GM12878 (cell line): ENCODE data around the gene MIOS. TPM values are rescaled to one million over a fixed set of nuclear protein-coding genes. Genes with fewer than 3 reads are reported as not detected.

Experiments
- ATAC-seq: fragments of 200-7000 bp; cut with Tn5 transposase; 3 replicates; pipeline ENCODE4 v1.9.1; 2020; ENCODE audit warnings: mild to moderate bottlenecking, moderate library complexity
- BruUV-seq: library from RNA; stranded (reverse); fragments of 400-500 nt; replicated peaks from 2 replicates; lab custom pipeline; 2021; lab: Mats Ljungman, UMichigan
- CTCF ChIA-PET: fragments of 300-600 bp; sonication (Branson Sonifier 250); formaldehyde crosslinking; extraction: SDS; loops from one replicate; lab custom pipeline; 2021; ENCODE audit warnings: inconsistent platforms; lab: Yijun Ruan, JAX
- POLR2A ChIA-PET: fragments of 350-600 bp; formaldehyde crosslinking; extraction: SDS; loops from one replicate; lab custom pipeline; 2021; ENCODE audit warnings: inconsistent platforms; lab: Charles Lee
- RAD21 ChIA-PET: fragments of 300-600 bp; sonication (Branson Sonifier 250); formaldehyde crosslinking; loops from one replicate; lab custom pipeline; 2023; ENCODE audit warnings: antibody characterized with exemption; ENCODE audit not compliant: unreplicated experiment; lab: Charles Lee
- SMC1A ChIA-PET: fragments of 300-600 bp; sonication (Branson Sonifier 250); formaldehyde crosslinking; loops from one replicate; lab custom pipeline; 2023; ENCODE audit not compliant: unreplicated experiment, uncharacterized antibody; lab: Charles Lee
- DNase-seq: peaks from one replicate; pipeline ENCODE4 v3.0.0-alpha.2; 2011; ENCODE audit warnings: low read depth, low spot score
- FAIRE-seq: peaks from 3 replicates; lab custom pipeline; 2011; peaks lifted over from hg19 to GRCh38; lab: Jason Lieb, UNC
- H2AFZ ChIP-seq: 2 replicates; pipeline ENCODE4 v1.6.0; 2011; ENCODE audit warnings: low read depth, low read length, control low read depth; ENCODE audit not compliant: control insufficient read depth
- H3K27ac ChIP-seq: 2 replicates; pipeline ENCODE4 v1.5.1; 2011; ENCODE audit warnings: control low read depth; ENCODE audit not compliant: control insufficient read depth, insufficient read depth
- H3K27me3 ChIP-seq, 2 experiments: replicated peaks in 1 of 2; 2 replicates each; pipeline versions ENCODE4 v1.6.0 to v1.6.1; 2011; ENCODE audit warnings: low read length in 1 of 2; ENCODE audit not compliant: control insufficient read depth in 2 of 2, insufficient read depth in 2 of 2
- H3K36me3 ChIP-seq, 2 experiments: 2 replicates each; pipeline ENCODE4 v1.5.1; 2011; ENCODE audit warnings: low read length in 1 of 2; ENCODE audit not compliant: control insufficient read depth in 2 of 2, insufficient read depth in 2 of 2
- H3K4me1 ChIP-seq: 2 replicates; pipeline ENCODE4 v1.6.1; 2011; ENCODE audit warnings: mild to moderate bottlenecking, low read length, moderate library complexity, mixed read lengths; ENCODE audit not compliant: control insufficient read depth, insufficient read depth
- H3K4me2 ChIP-seq: 2 replicates; pipeline ENCODE4 v1.6.0; 2011; ENCODE audit warnings: control low read depth; ENCODE audit not compliant: control insufficient read depth, insufficient read depth
- H3K4me3 ChIP-seq: fragments of 200-600 bp; sonication (generic); 2 replicates; pipeline ENCODE4 v1.5.1; 2016
- H3K79me2 ChIP-seq: 2 replicates; pipeline ENCODE4 v1.6.0; 2011; ENCODE audit warnings: low read length; ENCODE audit not compliant: control insufficient read depth, insufficient read depth
- H3K9ac ChIP-seq: 2 replicates; pipeline ENCODE4 v1.8.0; 2011; ENCODE audit warnings: low read length, control low read depth, mixed read lengths; ENCODE audit not compliant: control insufficient read depth, insufficient read depth
- H3K9me3 ChIP-seq: replicated peaks from 3 replicates; pipeline ENCODE4 v1.5.1; 2011; ENCODE audit warnings: mild to moderate bottlenecking, low read length; ENCODE audit not compliant: control insufficient read depth, insufficient read depth
- H4K20me1 ChIP-seq: 2 replicates; pipeline ENCODE4 v1.6.0; 2011; ENCODE audit not compliant: control insufficient read depth, insufficient read depth
- EED ChIP-seq: sonication (generic); IDR thresholded peaks from 2 replicates; pipeline ENCODE4 v1.6.1; 2016; ENCODE audit warnings: antibody characterized with exemption, low read depth
- HDGF ChIP-seq: fragments of 450-650 bp; IDR thresholded peaks from 2 replicates; pipeline ENCODE4 v1.6.1; 2016; ENCODE audit warnings: antibody characterized with exemption
- IKZF1 ChIP-seq: fragments of 450-650 bp; conservative IDR thresholded peaks from 2 replicates; pipeline ENCODE4 v1.6.1; 2017; ENCODE audit warnings: antibody characterized with exemption, mild to moderate bottlenecking
- JUND ChIP-seq: IDR thresholded peaks from 2 replicates; pipeline ENCODE4 v1.6.1; 2012; ENCODE audit warnings: low read depth, mild to moderate bottlenecking, low read length, improper control_type of control experiment, moderate library complexity
- LARP7 ChIP-seq: fragments of 450-650 bp; IDR thresholded peaks from 2 replicates; pipeline ENCODE4 v1.6.1; 2017; ENCODE audit warnings: mild to moderate bottlenecking
- MEF2A ChIP-seq: IDR thresholded peaks from 2 replicates; pipeline ENCODE4 v1.6.1; 2011; ENCODE audit warnings: low read depth, mild to moderate bottlenecking, low read length, moderate library complexity; ENCODE audit not compliant: insufficient read depth
- MTA3 ChIP-seq: IDR thresholded peaks from 2 replicates; pipeline ENCODE4 v1.6.1; 2012; ENCODE audit warnings: low read length, inconsistent platforms, borderline replicate concordance
- NFIC ChIP-seq: IDR thresholded peaks from 2 replicates; pipeline ENCODE4 v1.6.1; 2012; ENCODE audit warnings: low read depth, mild to moderate bottlenecking, inconsistent platforms, low read length, moderate library complexity
- NFYB ChIP-seq: IDR thresholded peaks from 2 replicates; pipeline ENCODE4 v1.6.1; 2011; ENCODE audit warnings: low read depth, mild to moderate bottlenecking, low read length, improper control_type of control experiment, moderate library complexity; ENCODE audit not compliant: insufficient read depth
- RAD51 ChIP-seq: fragments of 450-650 bp; IDR thresholded peaks from 2 replicates; pipeline ENCODE4 v1.6.1; 2016; ENCODE audit warnings: moderate library complexity, mild to moderate bottlenecking, inconsistent platforms
- YBX1 ChIP-seq: fragments of 450-650 bp; IDR thresholded peaks from 2 replicates; pipeline ENCODE4 v1.6.1; 2016; ENCODE audit warnings: antibody characterized with exemption
- WGBS: methylation state at CpG from one replicate; pipeline ENCODE4 v1.1.6; 2016; ENCODE audit warnings: low lambda C conversion rate; ENCODE audit not compliant: insufficient replicate concordance, insufficient coverage; ENCODE audit errors: missing lambda C conversion rate; 5-methylcytosine and 5-hydroxymethylcytosine counted together
- in situ Hi-C: fragments of 300-500 bp; cut with MboI; formaldehyde crosslinking; loops from 9 replicates; pipeline ENCODE4 v1.14.3; 2018; ENCODE audit warnings: mixed read lengths
- intact Hi-C: fragments of 100-400 bp; cut with micrococcal nuclease; formaldehyde crosslinking; loops from one replicate; pipeline ENCODE4 v1.14.2; 2022; ENCODE audit not compliant: unreplicated experiment
- polyA plus RNA-seq, 11 experiments: library from polyadenylated mRNA; depleted of rRNA in 4 of 11; unstranded in 6 of 11; stranded (reverse) in 5 of 11; fragments of >200 nt; fragmentation: Nextera tagmentation in 4 of 11; fragmentation: Illumina TruSeq in 1 of 11; extraction: Ambion mirVana in 4 of 11; extraction: Trizol in 1 of 11; gene quantifications; 1 replicate in 1 of 11; 2 replicates in 10 of 11; pipeline versions ENCODE4 v1.2.1 to v1.2.3, GENCODE V29; 2011 to 2016; ENCODE audit warnings: inconsistent platforms in 2 of 11, missing spikeins in 2 of 11, low read depth in 1 of 11
- total RNA-seq, 4 experiments: library from RNA; depleted of rRNA in 3 of 4; stranded (reverse); fragments of >200 nt in 3 of 4; fragmentation: Illumina TruSeq in 1 of 4; extraction: Trizol in 1 of 4; gene quantifications; 2 replicates each; pipeline versions ENCODE4 v1.2.1 to v1.2.3, GENCODE V29; 2013 to 2021
- TF ChIP-seq, protein P1 (sequence below): fragments of 150-350 bp; IDR thresholded peaks from 2 replicates; pipeline ENCODE4 v1.6.1; 2016; ENCODE audit warnings: low read depth, low read length

Gene MIOS
- total and polyA plus RNA-seq, 10 of the 15 experiments (the other 5 are each of a cell fraction or from before 2014, with no cell fraction given), result 13.1 to 94.9 (median 54.2) TPM

DNA sequence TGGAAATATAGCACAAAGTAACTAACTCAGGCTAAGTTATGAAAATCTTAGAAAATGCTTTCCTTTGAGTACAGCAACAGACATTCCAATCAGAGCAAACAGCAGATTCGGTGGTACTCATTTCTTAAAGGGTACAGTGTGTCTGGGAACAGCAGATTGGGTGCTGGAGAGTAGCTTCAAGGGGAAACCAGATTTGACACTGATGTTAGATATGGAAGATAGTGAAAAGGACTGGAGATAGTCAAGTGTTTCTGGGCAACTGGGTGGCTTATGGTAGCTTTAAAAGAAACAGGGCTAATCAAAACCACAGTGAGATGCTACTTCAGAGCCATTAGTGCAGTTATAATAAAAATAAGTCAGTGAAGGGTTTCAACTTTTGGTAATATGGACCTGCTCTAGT is 61.8 kb downstream of the MIOS start:
- no peak overlapping the region for H3K4me2 ChIP-seq

DNA sequence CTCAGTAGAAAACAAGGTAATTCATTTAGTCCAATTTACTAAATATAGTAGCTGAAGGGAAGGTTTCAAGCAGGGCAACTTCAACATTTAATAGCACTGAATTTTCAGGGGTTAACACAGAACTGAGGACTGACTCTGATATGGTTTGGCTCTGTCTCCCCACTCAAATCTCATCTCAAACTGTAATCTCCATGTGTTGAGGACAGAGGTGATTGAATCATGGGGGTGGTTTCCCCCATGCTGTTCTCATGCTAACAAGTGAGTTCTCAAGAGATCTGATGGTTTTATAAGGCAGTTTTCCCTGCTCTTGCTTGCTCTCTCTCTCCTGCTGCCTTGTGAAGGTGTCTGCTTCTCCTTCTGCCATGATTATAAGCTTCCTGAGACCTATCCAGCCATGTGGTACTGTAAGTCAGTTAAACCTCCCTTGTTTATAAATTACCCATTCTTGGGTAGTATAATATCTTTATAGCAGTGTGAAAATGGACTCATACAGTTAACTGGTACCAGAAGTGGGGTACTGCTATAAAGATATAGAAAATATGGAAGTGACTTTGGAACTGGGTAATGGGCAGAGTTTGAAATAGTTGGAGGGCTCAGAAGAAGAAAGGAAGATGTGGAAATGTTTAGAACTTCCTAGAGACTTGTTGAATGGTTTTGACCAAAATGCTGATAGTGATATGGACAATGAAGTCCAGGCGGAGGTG is 64.1 kb downstream of the MIOS start:
- Histone ChIP-seq H3K27ac (no peak overlapping the region), H3K36me3 (no peaks in the 10 kb centered on the region), H3K79me2 (no peaks in the 10 kb centered on the region), H3K9ac (no peak overlapping the region), H3K9me3 (no peaks in the 10 kb centered on the region; the same call in 2 of the 3 replicates), H4K20me1 (no peaks in the 10 kb centered on the region), H3K4me1 (no peaks in the 10 kb centered on the region), H2AFZ (no peak overlapping the region), H3K27me3 (no peaks in the 10 kb centered on the region), H3K4me3 (no peak overlapping the region), H3K4me2 (no peak overlapping the region)
- DNase-seq, result no peak
- RAD21 ChIA-PET, result no interaction called here
- ATAC-seq, result no peak
- CTCF ChIA-PET, result no interaction called here
- 86% methylated on average over 1 of the region's 1 CpG for WGBS
- FAIRE-seq, result no peak
- SMC1A ChIA-PET, result no interaction called here
- POLR2A ChIA-PET, result no interaction called here
- intact Hi-C loops, result no loop called here
- in situ Hi-C loops, result no loop called here
- no TSS peak for BruUV-seq
- TF ChIP-seq IKZF1 (no peak), YBX1 (no peak), LARP7 (no peak), NFYB (no peak), MEF2A (no peak), RAD51 (no peak), MTA3 (no peak), JUND (no peak)
- TF ChIP-seq, protein P1, sequence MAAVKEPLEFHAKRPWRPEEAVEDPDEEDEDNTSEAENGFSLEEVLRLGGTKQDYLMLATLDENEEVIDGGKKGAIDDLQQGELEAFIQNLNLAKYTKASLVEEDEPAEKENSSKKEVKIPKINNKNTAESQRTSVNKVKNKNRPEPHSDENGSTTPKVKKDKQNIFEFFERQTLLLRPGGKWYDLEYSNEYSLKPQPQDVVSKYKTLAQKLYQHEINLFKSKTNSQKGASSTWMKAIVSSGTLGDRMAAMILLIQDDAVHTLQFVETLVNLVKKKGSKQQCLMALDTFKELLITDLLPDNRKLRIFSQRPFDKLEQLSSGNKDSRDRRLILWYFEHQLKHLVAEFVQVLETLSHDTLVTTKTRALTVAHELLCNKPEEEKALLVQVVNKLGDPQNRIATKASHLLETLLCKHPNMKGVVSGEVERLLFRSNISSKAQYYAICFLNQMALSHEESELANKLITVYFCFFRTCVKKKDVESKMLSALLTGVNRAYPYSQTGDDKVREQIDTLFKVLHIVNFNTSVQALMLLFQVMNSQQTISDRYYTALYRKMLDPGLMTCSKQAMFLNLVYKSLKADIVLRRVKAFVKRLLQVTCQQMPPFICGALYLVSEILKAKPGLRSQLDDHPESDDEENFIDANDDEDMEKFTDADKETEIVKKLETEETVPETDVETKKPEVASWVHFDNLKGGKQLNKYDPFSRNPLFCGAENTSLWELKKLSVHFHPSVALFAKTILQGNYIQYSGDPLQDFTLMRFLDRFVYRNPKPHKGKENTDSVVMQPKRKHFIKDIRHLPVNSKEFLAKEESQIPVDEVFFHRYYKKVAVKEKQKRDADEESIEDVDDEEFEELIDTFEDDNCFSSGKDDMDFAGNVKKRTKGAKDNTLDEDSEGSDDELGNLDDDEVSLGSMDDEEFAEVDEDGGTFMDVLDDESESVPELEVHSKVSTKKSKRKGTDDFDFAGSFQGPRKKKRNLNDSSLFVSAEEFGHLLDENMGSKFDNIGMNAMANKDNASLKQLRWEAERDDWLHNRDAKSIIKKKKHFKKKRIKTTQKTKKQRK, result no peak

More for the DNA sequence above, 61.8 kb downstream of the MIOS start:
- H3K9me3 ChIP-seq, result no peaks in the 10 kb centered on the region; the same call in 2 of the 3 replicates
- no peak overlapping the region for H3K27ac ChIP-seq
- in situ Hi-C loops, result no loop called here
- TF ChIP-seq EED (no peak), NFIC (no peak), IKZF1 (no peak), HDGF (no peak)
- RAD21 ChIA-PET, result no interaction called here
- H2AFZ ChIP-seq, result no peak overlapping the region
- CTCF ChIA-PET, result interaction anchor here (0.5 kb wide), 1 partner anchor 576 kb away, joined by 3 read pairs; no protein-coding TSS in a partner anchor
- no peaks in the 10 kb centered on the region for H3K79me2 ChIP-seq
- 40% methylated on average over 1 of the region's 1 CpG for WGBS
- SMC1A ChIA-PET, result no interaction called here
- DNase-seq (no peak), ATAC-seq (no peak), FAIRE-seq (no peak)
- no peaks in the 10 kb centered on the region for H3K36me3 ChIP-seq
- no TSS peak for BruUV-seq
- POLR2A ChIA-PET, result no interaction called here
- H3K4me1 ChIP-seq, result no peaks in the 10 kb centered on the region
- H4K20me1 ChIP-seq, result no peaks in the 10 kb centered on the region
- intact Hi-C loops, result no loop called here
- no peak overlapping the region for H3K9ac ChIP-seq
- H3K4me3 ChIP-seq, result no peak overlapping the region
- no peaks in the 10 kb centered on the region for H3K27me3 ChIP-seq
